Measurements from ENCODE around the gene ADGRL3.

Gene ADGRL3

DNA sequence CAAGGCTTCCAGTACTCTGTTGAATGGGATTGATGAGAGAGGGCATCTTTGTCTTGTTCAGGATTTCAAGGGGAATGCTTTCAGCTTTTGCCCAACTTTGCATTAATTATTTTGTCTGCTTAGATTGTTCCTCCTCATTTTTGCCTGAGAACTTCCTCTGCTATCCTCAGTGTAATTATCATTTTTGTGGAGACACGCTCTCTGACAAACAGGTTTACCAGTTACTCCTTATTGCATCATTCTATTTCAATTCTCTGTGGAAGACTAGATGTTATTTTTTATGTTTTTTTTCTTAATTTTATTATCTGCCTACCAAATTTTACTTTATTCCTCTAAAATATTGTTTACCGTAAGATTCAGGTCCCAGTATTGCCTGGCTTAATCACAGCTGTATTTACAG is 349.2 kb downstream of the ADGRL3 start:
- no peak for DNase-seq (ENCODE audit: low spot score)

- no peak for DNase-seq (ENCODE audit: low spot score)
Measured at GRCh38 chr4:61553557-61554125, 353.5 kb downstream of the ADGRL3 start.

DNA sequence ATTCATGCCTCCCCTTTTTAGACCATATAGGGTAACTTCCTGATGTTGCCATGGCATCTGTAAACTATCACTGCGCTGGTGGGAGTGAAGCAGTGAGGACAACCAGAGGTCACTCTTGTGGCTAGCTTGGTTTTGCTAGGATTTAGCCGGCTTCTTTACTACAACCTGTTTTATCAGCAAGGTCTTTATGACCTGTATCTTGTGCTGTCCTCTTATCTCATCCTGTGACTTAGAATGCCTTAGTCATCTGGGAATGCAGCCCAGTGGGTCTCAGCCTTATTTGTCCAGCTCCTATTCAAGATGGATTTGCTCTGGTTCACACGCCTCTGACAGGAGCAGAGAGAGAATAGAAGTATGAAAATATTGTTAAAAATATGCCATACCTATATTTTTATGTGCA is 355.7 kb downstream of the ADGRL3 start:
- no peak for DNase-seq (ENCODE audit: low spot score)

DNA sequence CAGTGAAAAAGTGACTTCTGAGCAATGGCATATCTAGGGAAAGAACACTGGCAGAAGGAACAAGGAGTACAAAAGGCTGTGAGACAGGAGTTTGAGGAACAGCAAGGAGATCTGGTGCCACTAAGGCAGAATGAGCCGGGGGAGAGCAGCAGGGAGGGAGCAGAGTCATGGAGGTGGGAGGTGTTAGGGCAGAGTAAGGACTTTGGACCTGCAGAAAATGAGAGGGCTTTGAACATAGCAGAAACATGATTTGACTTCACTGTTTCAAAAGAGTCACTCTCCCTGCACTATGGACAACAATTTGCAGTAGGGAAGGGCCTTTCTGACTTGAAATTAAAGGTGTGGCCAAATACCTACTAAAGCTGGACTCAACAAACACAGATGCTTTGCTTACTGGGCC is 356.2 kb downstream of the ADGRL3 start:
- DNase-seq (ENCODE audit: low spot score): no peak

GRCh38 chr4:61559396-61559795 is 359.3 kb downstream of the ADGRL3 start:
- DNase-seq (ENCODE audit: low spot score): no peak

DNA sequence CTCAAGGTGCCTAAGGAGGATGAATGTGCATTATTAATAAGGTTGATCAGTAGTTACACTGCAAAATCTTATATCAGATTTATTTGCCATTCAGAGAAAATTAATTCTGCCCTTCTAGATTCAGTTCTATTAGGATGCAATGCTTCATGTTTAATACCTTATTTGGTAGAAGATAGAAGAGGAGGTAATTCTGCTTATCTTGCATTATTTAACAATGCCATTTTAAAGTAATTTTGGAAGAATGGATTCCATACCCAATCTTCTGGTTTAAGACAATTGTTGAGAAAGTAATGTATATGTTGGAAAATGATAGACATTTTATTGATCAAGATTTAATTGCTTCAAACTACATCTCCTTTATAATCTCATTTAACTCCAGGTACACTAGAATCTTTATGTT is 360.9 kb downstream of the ADGRL3 start:
- DNase-seq (ENCODE audit: low spot score): no peak

- no peak for DNase-seq (ENCODE audit: low spot score)
Measured at GRCh38 chr4:61571761-61572559, 371.8 kb downstream of the ADGRL3 start.

DNA sequence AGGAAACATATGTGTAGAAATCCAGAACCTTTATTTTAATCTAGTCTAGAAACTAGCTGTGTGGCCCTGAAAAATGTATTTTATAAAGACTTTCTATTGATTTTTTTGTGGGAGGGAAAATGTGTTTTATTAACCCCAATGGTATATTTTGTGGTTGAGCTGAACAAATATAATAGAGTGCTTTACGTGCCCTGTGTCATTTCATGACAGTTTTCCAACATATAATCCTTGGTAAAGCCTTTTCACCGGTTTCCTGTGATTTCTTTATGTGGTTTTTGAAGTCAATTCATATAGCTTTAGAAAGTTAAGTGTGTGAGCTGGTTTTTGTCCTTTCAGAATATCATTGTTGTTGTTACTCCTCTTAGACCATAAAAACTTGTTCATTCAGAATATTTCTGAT is 375.7 kb downstream of the ADGRL3 start:
- DNase-seq (ENCODE audit: low spot score): no peak

DNA sequence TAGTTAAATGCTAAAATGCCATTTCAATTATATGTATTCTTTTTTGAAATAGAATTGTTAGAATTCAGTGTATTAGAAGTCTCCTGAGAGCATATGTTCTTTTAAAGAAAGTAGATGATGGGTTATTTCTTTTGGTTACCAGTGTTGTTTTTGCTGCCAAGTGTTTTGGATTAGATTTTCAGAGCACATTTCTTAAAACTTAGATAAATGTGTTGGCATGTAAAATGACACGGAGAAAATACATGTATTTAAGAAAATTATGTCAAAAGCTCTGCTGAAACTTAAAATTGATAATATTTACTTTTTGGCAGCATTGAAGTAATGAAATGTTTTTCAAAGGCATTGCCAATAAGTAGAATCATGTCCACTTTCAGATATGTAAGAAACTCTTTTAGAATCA is 379.7 kb downstream of the ADGRL3 start:
- no peak for DNase-seq (ENCODE audit: low spot score)

- DNase-seq (ENCODE audit: low spot score): no peak
Measured at GRCh38 chr4:61580721-61581377, 380.7 kb downstream of the ADGRL3 start.

GRCh38 chr4:61583696-61584095 is 383.6 kb downstream of the ADGRL3 start:
- DNase-seq (ENCODE audit: low spot score): no peak

DNA sequence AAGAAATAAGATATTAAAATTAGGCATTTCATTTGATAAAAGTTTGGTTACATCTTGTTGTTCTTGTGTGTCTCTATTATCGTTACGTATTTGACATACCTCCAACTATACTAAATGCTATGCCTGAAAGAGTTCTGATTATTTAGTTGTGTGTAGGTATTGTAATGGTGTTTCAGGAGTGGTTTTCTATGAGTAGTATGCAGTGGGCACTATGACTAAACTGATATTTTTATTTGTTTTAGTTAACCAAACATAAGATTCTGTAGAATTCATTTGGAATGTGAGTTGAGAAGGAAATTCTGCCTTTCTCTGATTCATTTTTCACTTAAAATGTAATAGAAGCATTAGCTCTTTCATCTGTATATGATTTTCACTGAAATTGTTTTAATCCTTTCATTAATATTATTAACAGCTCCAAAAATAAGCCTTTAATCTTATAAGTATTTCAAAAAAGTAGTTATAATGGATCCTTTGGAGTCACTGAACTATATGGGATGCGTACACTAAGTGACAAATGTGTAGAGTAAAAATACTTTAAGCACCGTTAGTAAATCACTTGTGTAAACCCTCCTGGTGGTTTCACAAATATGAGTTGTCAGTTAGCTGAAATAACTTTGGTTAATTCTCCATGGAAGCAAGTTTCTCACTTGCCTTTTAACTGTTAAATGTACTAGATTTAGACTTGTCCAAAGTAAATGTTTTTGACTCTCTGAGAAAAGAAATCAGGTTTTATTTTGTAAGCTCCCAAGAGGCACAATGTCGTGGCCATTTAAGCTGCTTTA is 388.7 kb downstream of the ADGRL3 start:
- no peak for DNase-seq (ENCODE audit: low spot score)

DNA sequence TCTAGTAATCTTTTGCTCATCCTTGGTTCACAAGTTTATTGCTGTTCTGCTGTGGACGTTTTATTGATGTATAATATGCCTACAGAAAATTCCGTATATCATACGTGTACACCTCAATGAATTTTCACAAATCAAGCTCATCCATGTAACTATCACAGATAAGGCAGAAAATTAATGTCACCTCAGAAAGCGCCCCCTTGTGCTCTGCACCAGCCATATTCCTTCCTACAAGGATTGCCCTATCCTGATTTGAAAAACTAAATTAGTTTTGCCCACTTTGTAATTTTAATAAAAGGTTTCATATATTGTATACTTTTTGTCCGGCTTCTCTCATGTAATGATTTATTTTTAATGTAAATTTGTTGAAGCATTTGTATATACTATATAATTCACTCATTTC is 390.8 kb downstream of the ADGRL3 start:
- no peak for DNase-seq (ENCODE audit: low spot score)

GRCh38 chr4:61596606-61597340 is 396.6 kb downstream of the ADGRL3 start:
- DNase-seq (ENCODE audit: low spot score): no peak

DNA sequence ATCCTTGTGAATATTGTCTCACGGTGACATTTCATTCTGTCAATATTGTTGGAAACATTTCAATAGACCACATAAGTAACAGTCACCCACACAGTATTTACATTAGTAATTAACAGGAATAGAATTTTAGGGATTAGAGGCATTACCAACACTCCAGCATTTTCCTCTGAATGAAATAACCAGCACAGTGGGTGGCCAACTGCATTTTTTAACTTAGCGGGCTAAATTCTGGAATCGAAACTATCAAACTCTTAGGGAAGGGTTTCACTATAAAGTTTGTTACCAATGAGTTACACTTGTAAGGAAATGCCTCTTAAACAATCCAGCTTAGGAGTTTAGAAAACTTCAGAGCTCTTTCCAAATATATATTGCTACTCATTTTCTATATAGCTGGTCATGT is 403.0 kb downstream of the ADGRL3 start:
- no peak for DNase-seq (ENCODE audit: low spot score)

GRCh38 chr4:61604054-61604453 is 403.9 kb downstream of the ADGRL3 start:
- DNase-seq (ENCODE audit: low spot score): no peak

GRCh38 chr4:61605984-61606383 is 405.9 kb downstream of the ADGRL3 start:
- no peak for DNase-seq (ENCODE audit: low spot score)

DNA sequence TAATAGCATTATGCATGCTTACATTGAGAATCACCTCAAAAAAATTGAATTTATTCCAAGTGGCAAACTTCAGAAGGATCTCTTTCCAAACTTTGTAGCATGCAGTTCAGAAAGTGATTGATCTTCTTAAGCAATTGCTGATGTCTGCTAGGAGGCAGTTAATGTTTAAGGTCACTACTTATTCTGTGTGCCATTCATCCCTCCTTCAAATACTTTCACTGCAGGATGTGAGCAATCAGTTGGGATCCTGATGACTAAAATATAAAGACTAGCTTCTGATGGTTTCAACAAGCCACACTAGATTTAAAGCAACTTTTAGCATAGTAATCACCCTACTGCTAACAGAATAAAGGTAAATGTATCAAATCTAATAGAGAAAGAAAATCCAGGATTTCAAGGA is 414.1 kb downstream of the ADGRL3 start:
- DNase-seq (ENCODE audit: low spot score): no peak

GRCh38 chr4:61619528-61619927 is 419.4 kb downstream of the ADGRL3 start:
- no peak for DNase-seq (ENCODE audit: low spot score)

DNA sequence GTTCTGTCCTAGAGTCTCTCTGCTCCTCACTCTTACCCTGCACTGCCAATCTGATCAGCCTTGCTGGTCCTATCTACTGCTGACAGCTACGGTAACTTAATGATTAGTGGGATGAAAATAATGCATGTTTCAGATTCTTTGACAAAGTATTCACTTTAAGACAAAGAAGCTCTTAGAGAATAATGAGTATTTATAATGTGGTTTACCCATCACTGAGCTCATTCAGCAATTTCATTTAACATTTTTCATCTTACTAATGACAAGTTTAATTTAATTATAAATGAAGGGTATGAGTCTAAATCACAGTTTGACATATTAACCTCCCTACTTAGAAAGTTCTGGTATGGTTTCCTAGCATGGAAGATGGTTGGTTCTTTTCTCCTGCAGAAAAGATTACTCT is 428.2 kb downstream of the ADGRL3 start:
- no peak for DNase-seq (ENCODE audit: low spot score)

- DNase-seq (ENCODE audit: low spot score): no peak
Measured at GRCh38 chr4:61628727-61629126, 428.6 kb downstream of the ADGRL3 start.

DNA sequence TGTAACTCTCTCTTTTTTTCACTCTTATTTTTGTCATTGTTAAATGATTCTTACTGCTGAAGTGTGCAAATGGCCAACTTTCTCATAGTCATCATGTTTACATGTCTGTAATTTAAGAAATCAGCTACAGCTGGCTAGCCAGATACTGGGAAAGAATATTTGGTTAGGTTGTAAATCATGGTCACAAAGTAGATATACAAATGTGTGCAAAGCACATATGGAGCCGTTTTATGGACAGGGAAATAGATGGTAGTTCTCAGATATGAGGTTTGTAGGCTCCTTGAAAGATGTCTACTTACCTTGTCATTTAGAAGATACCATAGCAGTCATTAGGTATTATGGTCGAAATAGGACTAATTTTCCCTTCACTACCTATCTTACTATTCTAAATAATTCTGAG is 430.4 kb downstream of the ADGRL3 start:
- no peak for DNase-seq (ENCODE audit: low spot score)
